GM23338 (cell line): ENCODE results near the gene TMEM223. TPM values are rescaled to one million over a fixed set of nuclear protein-coding genes. Genes with fewer than 3 reads are reported as not detected.

Experiments used
- ATAC-seq: fragments of 200-7000 bp; cut with Tn5 transposase; 3 replicates; pipeline ENCODE4 v1.9.1; 2020
- DNase-seq: peaks from one replicate; pipeline ENCODE4 v3.0.0-alpha.2; 2015; ENCODE audit warnings: low spot score
- H2AFZ ChIP-seq: fragments of 200-600 bp; sonication (generic); 2 replicates; pipeline ENCODE4 v1.8.0; 2016; ENCODE audit warnings: antibody characterized with exemption, mild to moderate bottlenecking, moderate library complexity
- H3F3A ChIP-seq: fragments of 200-600 bp; sonication (generic); replicated peaks from 2 replicates; pipeline ENCODE4 v1.8.0; 2017; ENCODE audit warnings: antibody characterized with exemption, mixed run types, low read depth
- H3K27ac ChIP-seq: fragments of 200-600 bp; sonication (generic); 2 replicates; pipeline ENCODE4 v1.6.1; 2016; ENCODE audit warnings: low read depth
- H3K27me3 ChIP-seq: fragments of 200-600 bp; sonication (generic); 2 replicates; pipeline ENCODE4 v1.8.0; 2016; ENCODE audit warnings: mild to moderate bottlenecking, mixed run types, moderate library complexity; ENCODE audit not compliant: insufficient read depth
- H3K36me3 ChIP-seq: fragments of 200-600 bp; sonication (generic); 2 replicates; pipeline ENCODE4 v1.8.0; 2016; ENCODE audit warnings: mild to moderate bottlenecking; ENCODE audit not compliant: insufficient read depth
- H3K4me1 ChIP-seq: fragments of 200-600 bp; sonication (generic); 2 replicates; pipeline ENCODE4 v1.8.0; 2016; ENCODE audit warnings: mild to moderate bottlenecking, moderate library complexity; ENCODE audit not compliant: insufficient read depth
- H3K4me2 ChIP-seq: fragments of 200-600 bp; sonication (generic); 2 replicates; pipeline ENCODE4 v1.7.1; 2017; ENCODE audit warnings: mixed run types
- H3K4me3 ChIP-seq: fragments of 200-600 bp; sonication (generic); 2 replicates; pipeline ENCODE4 v1.6.1; 2016; ENCODE audit warnings: mixed run types
- H3K79me2 ChIP-seq: fragments of 200-600 bp; sonication (generic); replicated peaks from 2 replicates; pipeline ENCODE4 v1.8.0; 2017; ENCODE audit warnings: mild to moderate bottlenecking; ENCODE audit not compliant: insufficient read depth
- H3K9me2 ChIP-seq: fragments of 200-600 bp; sonication (generic); 2 replicates; pipeline ENCODE4 v1.8.0; 2017; ENCODE audit not compliant: insufficient read depth
- H4K20me1 ChIP-seq: fragments of 200-600 bp; sonication (generic); replicated peaks from 2 replicates; pipeline ENCODE4 v1.8.0; 2017; ENCODE audit warnings: mild to moderate bottlenecking; ENCODE audit not compliant: insufficient read depth
- H3K27ac Mint-ChIP-seq: 2 replicates; pipeline ENCODE4 v1.8.0; 2020; ENCODE audit warnings: inconsistent platforms, mild to moderate bottlenecking, moderate library complexity, mixed read lengths
- H3K27me3 Mint-ChIP-seq: 3 replicates; pipeline ENCODE4 v1.8.0; 2022; ENCODE audit warnings: low read depth, mild to moderate bottlenecking, moderate library complexity, mixed read lengths, inconsistent platforms; ENCODE audit not compliant: insufficient read depth, poor library complexity
- H3K36me3 Mint-ChIP-seq: 3 replicates; pipeline ENCODE4 v1.8.0; 2021; ENCODE audit warnings: low read depth, mild to moderate bottlenecking, inconsistent platforms, moderate library complexity, mixed read lengths
- H3K4me1 Mint-ChIP-seq: 3 replicates; pipeline ENCODE4 v1.8.0; 2020; ENCODE audit warnings: mild to moderate bottlenecking, inconsistent platforms, mixed read lengths
- H3K4me3 Mint-ChIP-seq: 3 replicates; pipeline ENCODE4 v1.8.0; 2021; ENCODE audit warnings: moderate library complexity, mild to moderate bottlenecking, inconsistent platforms, mixed read lengths
- H3K9me3 Mint-ChIP-seq: 3 replicates; pipeline ENCODE4 v1.8.0; 2020; ENCODE audit warnings: moderate library complexity, mild to moderate bottlenecking, inconsistent platforms, mixed read lengths
- CREB1 ChIP-seq: fragments of 250-450 bp; sonication (Bioruptor Pico); IDR thresholded peaks from 2 replicates; pipeline ENCODE4 v1.5.0; 2020; ENCODE audit warnings: low read depth, mild to moderate bottlenecking, moderate library complexity
- EZH2 ChIP-seq: fragments of 200-600 bp; sonication (generic); IDR thresholded peaks from one replicate; pipeline ENCODE4 v1.8.0; 2017; ENCODE audit warnings: antibody characterized with exemption, mild to moderate bottlenecking, low read depth; ENCODE audit not compliant: unreplicated experiment
- EZH2phosphoT487 ChIP-seq: fragments of 200-600 bp; sonication (generic); IDR thresholded peaks from one replicate; pipeline ENCODE4 v1.8.1; 2018; ENCODE audit warnings: antibody characterized with exemption; ENCODE audit not compliant: unreplicated experiment
- JUNB ChIP-seq: IDR thresholded peaks from one replicate; pipeline ENCODE4 v1.6.1; 2016; ENCODE audit warnings: antibody characterized with exemption; ENCODE audit not compliant: unreplicated experiment
- NANOG ChIP-seq: IDR thresholded peaks from 2 replicates; pipeline ENCODE4 v1.6.1; 2016; ENCODE audit warnings: antibody characterized with exemption, borderline replicate concordance
- POLR2AphosphoS5 ChIP-seq: IDR thresholded peaks from 2 replicates; pipeline ENCODE4 v1.6.1; 2016; ENCODE audit warnings: antibody characterized with exemption, low read depth
- STAT1 ChIP-seq: IDR thresholded peaks from one replicate; pipeline ENCODE4 v1.6.1; 2016; ENCODE audit warnings: antibody characterized with exemption; ENCODE audit not compliant: unreplicated experiment
- ZNF114 ChIP-seq: fragments of 250-450 bp; sonication (Bioruptor Pico); IDR thresholded peaks from 2 replicates; pipeline ENCODE4 v1.5.0; 2020; ENCODE audit warnings: mild to moderate bottlenecking, moderate library complexity
- ZNF331 ChIP-seq: fragments of 250-450 bp; sonication (Bioruptor Pico); IDR thresholded peaks from 2 replicates; pipeline ENCODE4 v1.5.0; 2020; ENCODE audit warnings: low read depth, mild to moderate bottlenecking, moderate library complexity
- polyA plus RNA-seq: library from polyadenylated mRNA; unstranded; fragments of >200 nt; fragmentation: Nextera tagmentation; extraction: Ambion mirVana; gene quantifications from 2 replicates; pipeline ENCODE4 v1.2.1, GENCODE V29; 2016
- total RNA-seq: library from RNA; depleted of rRNA; stranded (reverse); fragments of >200 nt; shearing (Covaris generic); gene quantifications from 2 replicates; pipeline ENCODE4 v1.2.3, GENCODE V29; 2014
- TF ChIP-seq, protein P1 (sequence below), 2 experiments: fragments of 200-600 bp in 1 of 2; sonication (generic) in 1 of 2; conservative IDR thresholded peaks; 2 replicates each; pipeline versions ENCODE4 v1.5.1 to v1.6.1; 2016 to 2017; ENCODE audit warnings: antibody characterized with exemption in 2 of 2, low read depth in 2 of 2, mild to moderate bottlenecking in 2 of 2, moderate library complexity in 1 of 2
- TF ChIP-seq, protein P2 (sequence below): IDR thresholded peaks from 2 replicates; pipeline ENCODE4 v1.6.1; 2016; ENCODE audit warnings: antibody characterized with exemption
- TF ChIP-seq, protein P3 (sequence below): IDR thresholded peaks from one replicate; pipeline ENCODE4 v1.6.1; 2018; ENCODE audit warnings: antibody characterized with exemption; ENCODE audit not compliant: unreplicated experiment
- TF ChIP-seq, protein P4 (sequence below): fragments of 250-450 bp; sonication (Bioruptor Pico); IDR thresholded peaks from 2 replicates; pipeline ENCODE4 v1.5.0; 2020; ENCODE audit warnings: mild to moderate bottlenecking, moderate library complexity

TMEM223 gene
- total and polyA plus RNA-seq, 2 experiments from 2014 or later = 46.1 to 59.6 TPM

DNA sequence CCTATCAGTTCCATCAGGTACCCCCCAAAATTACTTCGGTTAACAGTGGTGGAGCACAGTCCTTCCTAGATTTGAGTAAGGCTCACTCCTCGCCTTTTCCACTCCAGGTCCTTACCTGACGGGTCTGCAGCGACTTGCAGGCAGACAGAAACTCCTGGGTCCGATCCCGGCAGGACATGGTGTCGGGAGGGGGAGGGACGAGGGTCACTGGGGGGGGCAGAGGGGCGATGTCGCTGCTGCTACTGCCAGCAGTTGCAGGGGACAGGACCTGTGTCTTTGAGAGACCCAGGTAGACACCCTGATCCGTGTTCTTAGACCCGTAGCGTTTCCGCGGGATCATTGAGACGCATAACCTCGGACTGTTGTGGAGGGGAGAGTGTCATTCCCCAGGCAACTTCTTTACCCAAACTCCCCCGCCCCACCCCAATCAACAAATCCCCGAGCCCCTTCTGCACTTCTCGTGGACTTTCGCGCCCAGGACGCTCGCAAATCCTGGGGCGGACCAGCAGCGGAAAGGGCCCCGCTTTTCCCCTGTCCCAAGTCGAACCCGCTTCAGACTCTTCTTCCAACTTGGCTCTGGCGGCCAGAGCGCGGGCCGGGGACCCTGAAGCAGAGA is 39.2 kb upstream of the TMEM223 start:
- Mint-ChIP-seq H3K4me1 (peaks cover 19% of the 10 kb centered on the region), H3K4me3 (peak overlapping the region; percentile 94), H3K9me3 (no peaks in the 10 kb centered on the region; the same call in 2 of the 3 replicates), H3K27me3 (peaks cover 17% of the 10 kb centered on the region), H3K27ac (peak overlapping the region; percentile 100), H3K36me3 (peaks cover 58% of the 10 kb centered on the region)
- DNase-seq (peak; percentile 74), ATAC-seq (peak; percentile 17)
- Histone ChIP-seq H3K36me3 (peaks cover 14% of the 10 kb centered on the region), H3K4me2 (peak overlapping the region; percentile 97), H2AFZ (no peak overlapping the region), H4K20me1 (peaks cover 14% of the 10 kb centered on the region), H3K27ac (peak overlapping the region; percentile 89), H3K4me1 (peaks cover 14% of the 10 kb centered on the region), H3K27me3 (no peaks in the 10 kb centered on the region), H3K79me2 (peaks cover 36% of the 10 kb centered on the region), H3K9me2 (no peaks in the 10 kb centered on the region), H3F3A (peaks cover 36% of the 10 kb centered on the region; the same call in 1 of the 2 replicates), H3K4me3 (peak overlapping the region; percentile 93)
- TF ChIP-seq NANOG (no peak), ZNF114 (CRISPR knock-in tag) (no peak), POLR2AphosphoS5 (no peak), STAT1 (no peak), JUNB (no peak), EZH2 (no peak), EZH2phosphoT487 (no peak), CREB1 (CRISPR knock-in tag) (no peak), ZNF331 (CRISPR knock-in tag) (no peak)
- TF ChIP-seq, protein P1, sequence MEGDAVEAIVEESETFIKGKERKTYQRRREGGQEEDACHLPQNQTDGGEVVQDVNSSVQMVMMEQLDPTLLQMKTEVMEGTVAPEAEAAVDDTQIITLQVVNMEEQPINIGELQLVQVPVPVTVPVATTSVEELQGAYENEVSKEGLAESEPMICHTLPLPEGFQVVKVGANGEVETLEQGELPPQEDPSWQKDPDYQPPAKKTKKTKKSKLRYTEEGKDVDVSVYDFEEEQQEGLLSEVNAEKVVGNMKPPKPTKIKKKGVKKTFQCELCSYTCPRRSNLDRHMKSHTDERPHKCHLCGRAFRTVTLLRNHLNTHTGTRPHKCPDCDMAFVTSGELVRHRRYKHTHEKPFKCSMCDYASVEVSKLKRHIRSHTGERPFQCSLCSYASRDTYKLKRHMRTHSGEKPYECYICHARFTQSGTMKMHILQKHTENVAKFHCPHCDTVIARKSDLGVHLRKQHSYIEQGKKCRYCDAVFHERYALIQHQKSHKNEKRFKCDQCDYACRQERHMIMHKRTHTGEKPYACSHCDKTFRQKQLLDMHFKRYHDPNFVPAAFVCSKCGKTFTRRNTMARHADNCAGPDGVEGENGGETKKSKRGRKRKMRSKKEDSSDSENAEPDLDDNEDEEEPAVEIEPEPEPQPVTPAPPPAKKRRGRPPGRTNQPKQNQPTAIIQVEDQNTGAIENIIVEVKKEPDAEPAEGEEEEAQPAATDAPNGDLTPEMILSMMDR (conservative IDR thresholded peaks at IDR 0.05; ENCODE audit: low read depth in 2 of 2) = no peak
- TF ChIP-seq, protein P2, sequence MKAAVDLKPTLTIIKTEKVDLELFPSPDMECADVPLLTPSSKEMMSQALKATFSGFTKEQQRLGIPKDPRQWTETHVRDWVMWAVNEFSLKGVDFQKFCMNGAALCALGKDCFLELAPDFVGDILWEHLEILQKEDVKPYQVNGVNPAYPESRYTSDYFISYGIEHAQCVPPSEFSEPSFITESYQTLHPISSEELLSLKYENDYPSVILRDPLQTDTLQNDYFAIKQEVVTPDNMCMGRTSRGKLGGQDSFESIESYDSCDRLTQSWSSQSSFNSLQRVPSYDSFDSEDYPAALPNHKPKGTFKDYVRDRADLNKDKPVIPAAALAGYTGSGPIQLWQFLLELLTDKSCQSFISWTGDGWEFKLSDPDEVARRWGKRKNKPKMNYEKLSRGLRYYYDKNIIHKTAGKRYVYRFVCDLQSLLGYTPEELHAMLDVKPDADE = no peak
- TF ChIP-seq, protein P3, sequence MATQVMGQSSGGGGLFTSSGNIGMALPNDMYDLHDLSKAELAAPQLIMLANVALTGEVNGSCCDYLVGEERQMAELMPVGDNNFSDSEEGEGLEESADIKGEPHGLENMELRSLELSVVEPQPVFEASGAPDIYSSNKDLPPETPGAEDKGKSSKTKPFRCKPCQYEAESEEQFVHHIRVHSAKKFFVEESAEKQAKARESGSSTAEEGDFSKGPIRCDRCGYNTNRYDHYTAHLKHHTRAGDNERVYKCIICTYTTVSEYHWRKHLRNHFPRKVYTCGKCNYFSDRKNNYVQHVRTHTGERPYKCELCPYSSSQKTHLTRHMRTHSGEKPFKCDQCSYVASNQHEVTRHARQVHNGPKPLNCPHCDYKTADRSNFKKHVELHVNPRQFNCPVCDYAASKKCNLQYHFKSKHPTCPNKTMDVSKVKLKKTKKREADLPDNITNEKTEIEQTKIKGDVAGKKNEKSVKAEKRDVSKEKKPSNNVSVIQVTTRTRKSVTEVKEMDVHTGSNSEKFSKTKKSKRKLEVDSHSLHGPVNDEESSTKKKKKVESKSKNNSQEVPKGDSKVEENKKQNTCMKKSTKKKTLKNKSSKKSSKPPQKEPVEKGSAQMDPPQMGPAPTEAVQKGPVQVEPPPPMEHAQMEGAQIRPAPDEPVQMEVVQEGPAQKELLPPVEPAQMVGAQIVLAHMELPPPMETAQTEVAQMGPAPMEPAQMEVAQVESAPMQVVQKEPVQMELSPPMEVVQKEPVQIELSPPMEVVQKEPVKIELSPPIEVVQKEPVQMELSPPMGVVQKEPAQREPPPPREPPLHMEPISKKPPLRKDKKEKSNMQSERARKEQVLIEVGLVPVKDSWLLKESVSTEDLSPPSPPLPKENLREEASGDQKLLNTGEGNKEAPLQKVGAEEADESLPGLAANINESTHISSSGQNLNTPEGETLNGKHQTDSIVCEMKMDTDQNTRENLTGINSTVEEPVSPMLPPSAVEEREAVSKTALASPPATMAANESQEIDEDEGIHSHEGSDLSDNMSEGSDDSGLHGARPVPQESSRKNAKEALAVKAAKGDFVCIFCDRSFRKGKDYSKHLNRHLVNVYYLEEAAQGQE = no peak
- TF ChIP-seq, protein P4, sequence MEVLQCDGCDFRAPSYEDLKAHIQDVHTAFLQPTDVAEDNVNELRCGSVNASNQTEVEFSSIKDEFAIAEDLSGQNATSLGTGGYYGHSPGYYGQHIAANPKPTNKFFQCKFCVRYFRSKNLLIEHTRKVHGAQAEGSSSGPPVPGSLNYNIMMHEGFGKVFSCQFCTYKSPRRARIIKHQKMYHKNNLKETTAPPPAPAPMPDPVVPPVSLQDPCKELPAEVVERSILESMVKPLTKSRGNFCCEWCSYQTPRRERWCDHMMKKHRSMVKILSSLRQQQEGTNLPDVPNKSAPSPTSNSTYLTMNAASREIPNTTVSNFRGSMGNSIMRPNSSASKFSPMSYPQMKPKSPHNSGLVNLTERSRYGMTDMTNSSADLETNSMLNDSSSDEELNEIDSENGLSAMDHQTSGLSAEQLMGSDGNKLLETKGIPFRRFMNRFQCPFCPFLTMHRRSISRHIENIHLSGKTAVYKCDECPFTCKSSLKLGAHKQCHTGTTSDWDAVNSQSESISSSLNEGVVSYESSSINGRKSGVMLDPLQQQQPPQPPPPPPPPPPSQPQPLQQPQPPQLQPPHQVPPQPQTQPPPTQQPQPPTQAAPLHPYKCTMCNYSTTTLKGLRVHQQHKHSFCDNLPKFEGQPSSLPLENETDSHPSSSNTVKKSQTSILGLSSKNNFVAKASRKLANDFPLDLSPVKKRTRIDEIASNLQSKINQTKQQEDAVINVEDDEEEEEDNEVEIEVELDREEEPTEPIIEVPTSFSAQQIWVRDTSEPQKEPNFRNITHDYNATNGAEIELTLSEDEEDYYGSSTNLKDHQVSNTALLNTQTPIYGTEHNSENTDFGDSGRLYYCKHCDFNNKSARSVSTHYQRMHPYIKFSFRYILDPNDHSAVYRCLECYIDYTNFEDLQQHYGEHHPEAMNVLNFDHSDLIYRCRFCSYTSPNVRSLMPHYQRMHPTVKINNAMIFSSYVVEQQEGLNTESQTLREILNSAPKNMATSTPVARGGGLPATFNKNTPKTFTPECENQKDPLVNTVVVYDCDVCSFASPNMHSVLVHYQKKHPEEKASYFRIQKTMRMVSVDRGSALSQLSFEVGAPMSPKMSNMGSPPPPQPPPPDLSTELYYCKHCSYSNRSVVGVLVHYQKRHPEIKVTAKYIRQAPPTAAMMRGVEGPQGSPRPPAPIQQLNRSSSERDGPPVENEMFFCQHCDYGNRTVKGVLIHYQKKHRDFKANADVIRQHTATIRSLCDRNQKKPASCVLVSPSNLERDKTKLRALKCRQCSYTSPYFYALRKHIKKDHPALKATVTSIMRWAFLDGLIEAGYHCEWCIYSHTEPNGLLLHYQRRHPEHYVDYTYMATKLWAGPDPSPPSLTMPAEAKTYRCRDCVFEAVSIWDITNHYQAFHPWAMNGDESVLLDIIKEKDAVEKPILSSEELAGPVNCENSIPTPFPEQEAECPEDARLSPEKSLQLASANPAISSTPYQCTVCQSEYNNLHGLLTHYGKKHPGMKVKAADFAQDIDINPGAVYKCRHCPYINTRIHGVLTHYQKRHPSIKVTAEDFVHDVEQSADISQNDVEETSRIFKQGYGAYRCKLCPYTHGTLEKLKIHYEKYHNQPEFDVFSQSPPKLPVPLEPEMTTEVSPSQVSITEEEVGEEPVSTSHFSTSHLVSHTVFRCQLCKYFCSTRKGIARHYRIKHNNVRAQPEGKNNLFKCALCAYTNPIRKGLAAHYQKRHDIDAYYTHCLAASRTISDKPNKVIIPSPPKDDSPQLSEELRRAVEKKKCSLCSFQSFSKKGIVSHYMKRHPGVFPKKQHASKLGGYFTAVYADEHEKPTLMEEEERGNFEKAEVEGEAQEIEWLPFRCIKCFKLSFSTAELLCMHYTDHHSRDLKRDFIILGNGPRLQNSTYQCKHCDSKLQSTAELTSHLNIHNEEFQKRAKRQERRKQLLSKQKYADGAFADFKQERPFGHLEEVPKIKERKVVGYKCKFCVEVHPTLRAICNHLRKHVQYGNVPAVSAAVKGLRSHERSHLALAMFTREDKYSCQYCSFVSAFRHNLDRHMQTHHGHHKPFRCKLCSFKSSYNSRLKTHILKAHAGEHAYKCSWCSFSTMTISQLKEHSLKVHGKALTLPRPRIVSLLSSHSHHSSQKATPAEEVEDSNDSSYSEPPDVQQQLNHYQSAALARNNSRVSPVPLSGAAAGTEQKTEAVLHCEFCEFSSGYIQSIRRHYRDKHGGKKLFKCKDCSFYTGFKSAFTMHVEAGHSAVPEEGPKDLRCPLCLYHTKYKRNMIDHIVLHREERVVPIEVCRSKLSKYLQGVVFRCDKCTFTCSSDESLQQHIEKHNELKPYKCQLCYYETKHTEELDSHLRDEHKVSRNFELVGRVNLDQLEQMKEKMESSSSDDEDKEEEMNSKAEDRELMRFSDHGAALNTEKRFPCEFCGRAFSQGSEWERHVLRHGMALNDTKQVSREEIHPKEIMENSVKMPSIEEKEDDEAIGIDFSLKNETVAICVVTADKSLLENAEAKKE (CRISPR knock-in tag) = no peak
